Activated T-helper 1 cell treated with Interleukin-2 at 50 U/mL for 16 hours (primary cell): ENCODE data around the gene HLCS.

Experiments used
- DNase-seq: peaks from one replicate; pipeline ENCODE4 v3.0.0-alpha.2; 2020; ENCODE audit warnings: low read depth

HLCS gene

DNA sequence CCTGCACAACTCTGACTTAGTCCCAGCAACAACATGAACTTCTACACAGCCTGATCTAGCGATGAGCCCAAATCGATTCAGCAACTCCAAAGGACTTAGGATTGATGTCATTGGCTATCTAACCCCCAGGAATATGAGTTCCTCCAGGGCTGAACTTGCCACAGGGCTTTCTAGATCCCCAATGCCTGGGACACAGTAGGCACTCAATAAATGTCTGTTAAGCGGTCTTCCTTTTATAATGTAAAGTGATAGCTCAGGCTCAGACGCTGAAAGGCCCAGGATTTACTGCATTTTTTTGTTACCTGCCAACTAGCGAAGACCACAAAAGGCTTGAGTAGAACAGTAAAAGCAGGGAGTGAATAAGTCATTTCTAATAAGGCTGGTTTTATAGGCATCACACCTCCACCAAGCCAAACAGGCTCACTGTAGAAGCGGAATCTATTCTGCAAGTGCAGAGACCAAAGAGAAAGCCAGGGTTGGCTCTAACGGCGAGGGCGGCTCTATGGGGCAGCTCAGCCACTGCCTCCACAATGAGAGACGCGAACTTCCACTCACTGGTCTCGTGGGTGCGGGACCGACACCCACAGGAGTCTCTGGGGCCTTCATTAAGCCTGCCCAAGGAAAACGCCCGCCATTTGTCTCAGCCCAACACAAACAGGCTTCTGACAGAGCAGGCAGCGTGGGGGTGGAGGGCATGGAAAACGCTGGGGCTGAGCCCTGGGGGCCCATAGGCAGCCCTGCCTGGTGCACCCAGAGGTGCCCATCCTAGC is 52.0 kb downstream of the HLCS start:
- no peak for DNase-seq

DNA sequence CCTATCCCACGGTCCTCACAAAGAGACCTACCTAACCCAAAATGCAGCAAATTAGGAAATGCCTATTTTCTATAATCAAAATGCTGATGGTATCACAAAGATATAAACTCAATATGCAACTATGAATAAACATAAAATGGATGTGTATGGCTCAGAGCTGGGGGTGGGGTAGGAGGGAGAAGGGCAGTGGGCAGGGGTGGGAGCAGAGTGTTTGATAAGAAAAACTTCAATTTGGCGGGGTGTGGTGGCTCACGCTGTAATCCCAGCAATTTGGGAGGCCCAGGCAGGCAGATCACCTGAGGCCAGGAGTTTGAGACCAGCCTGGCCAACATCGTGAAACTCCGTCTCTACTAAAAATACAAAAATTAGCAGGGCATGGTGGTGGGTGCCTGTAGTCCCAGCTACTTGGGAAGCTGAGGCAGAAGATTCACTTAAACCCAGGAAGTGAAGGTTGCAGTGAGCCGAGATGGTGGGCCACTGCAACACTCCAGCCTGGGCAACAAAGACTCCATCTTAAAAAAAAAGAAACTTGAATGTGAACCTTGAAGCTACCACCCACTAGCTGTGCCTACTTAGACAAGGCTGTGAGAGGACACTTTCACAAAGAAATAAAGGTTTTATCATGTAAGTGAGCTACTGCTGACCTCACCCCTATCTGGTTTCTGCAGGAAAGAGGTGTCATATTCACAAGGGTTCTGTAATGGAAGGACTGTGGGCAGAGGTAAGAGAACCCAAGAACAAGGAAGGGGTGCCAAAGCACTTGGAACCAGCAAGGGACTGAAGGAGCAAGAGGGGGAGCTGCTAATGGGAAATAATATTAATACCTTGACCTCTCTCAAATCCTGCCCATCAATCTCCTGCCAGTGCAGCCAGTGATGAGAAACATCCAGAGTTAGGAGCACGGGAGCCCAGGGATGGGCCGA is 53.0 kb downstream of the HLCS start:
- no peak for DNase-seq

DNA sequence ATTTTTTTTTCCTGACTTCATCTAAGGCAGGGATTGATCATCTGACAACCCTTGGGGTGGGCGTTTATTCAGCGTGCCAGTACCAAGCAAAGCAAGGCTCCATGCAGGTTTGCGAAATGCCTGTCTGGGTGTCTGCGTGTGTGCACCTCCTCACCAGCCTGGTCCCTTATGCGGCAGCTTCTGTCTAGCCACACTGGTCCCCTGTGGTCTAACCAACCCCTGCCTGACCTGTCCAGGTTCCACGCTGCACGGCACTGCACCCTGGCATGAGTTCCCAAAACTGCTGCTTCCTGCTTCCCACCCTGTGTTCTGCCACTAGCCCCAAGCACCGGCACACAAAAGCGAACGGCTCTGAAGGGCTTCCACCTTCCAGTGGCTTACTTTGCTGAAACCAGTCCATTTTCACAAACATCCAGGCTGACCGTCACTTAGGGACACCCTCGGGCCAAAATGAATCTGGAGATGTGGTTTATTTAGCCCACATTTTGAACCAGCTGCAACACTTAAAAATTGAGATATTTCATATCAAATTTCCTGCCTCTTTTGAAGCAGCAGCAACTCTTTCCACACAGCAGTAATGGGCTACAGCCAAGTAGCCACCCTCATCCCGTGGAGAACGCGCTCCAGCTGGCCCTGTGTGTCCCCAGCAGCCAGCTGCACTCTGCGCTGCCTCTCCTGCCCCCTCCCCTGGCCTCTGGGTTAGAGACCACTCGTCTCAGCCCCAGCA is 55.7 kb downstream of the HLCS start:
- DNase-seq, result no peak

DNA sequence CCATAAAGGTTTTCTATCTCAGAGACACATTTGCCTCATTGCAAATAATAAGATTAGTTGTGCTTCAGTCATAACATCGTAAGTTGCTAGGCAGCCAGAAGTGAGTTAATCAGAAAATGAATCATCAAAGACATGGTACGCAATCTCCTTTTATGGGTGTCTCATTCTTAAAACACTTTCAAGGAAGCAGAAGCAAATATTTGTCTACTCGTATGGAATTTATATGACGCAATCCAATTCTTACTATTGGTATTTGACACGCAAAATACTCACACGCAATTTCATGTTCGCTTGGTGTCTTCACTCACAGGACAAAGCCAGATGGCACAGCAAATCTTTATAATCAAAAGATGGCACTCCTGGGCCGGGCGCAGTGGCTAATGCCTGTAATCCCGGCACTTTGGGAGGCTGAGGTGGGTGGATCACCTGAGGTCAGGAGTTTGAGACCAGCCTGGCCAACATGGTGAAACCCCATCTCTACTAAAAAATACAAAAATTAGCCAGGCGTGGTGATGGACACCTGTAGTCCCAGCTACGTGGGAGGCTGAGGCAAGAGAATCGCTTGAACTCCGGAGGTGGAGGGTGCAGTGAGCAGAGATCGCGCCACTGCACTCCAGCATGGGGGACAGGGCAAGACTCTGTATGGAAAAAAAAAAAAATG is 56.4 kb downstream of the HLCS start:
- DNase-seq, result no peak

DNA sequence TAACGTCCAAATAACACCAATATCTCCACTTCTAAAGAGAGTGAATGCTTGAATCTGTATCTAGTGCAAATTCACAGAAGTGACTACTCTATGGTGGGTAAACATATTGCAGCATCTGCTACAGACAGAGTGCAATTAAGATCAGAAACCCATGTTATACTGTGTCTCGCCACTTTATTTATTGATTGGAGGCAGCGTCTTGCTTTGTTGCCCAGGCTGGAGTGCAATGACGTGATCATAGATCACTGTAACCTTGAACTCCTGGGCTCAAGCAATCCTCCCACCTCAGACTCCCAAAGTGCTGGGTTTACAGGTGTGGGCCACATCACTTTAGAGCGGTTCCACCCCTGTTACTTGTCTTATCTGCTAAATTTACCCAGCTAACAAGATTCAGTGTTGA is 57.0 kb downstream of the HLCS start:
- no peak for DNase-seq

DNA sequence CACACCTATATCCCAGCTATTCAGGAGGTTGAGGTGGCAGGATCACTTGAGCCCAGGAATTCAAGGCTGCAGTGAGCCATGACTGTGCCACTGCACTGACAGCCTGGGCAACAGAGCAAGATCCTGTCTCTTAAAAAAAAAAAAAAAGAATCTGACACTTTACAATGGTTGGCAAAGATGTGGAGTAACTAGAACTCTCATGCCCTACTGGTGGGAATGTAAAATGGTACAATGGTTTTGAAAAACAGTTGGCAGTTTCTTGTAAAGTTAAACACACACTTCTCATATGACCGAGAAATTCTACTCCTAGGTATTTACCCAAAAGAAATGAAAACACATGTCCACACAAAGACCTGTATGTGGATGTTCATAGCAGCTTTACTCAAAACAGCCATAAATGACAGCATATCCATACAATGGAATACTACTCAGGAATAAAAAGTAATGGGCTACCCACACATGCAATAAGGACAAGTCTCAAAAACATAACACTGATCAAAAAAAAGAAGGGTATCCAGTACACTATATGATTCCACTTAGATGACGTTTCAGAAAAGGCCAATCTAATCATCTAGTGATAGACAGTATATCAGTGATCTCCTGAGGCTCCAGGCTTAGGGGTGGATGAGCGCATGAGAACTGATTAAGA is 58.1 kb downstream of the HLCS start:
- no peak for DNase-seq

DNA sequence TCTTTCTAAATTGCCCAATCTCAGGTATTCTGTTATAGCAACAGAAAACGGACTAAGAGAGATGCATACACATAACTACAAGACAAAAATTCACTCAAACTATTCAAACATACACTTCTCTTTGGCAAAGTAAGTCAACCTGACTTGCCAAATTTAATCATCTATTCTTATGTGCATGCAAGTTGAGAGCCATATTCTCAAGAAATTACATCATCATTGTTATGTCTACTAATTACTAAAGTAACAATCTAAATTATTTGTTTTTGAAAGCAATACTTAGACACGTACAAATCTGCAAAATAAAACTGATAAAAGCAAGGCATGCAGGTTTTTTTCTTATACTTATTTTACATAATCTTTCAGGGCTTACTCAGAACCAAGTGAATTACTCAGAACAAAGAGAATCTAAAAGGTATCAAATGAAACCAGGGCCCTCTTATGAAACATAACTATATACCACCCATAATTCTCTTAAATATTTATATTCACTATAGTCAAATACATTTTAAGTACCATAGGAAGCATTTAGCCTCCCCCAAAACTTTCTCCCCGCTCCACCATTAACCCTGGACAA is 62.3 kb downstream of the HLCS start:
- no peak for DNase-seq

DNA sequence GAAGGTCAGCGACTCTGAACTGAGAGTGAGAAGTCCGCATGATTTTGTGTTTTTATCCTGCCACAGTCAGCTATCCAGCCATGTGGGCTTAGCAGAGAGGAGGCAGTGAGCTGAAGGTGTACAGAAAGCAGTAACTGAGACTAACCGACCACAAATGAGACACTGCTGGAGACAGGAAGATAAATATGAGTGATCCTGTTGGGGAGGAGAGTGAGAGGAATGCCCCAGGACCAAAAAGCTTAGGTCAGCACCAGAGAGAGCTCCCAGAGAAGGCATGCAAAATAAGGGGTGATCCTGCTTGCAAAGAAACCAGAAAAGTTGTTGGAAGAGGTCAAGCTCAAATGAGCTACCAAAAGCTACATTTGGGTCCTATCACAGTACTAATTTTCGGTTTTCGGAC is 63.7 kb downstream of the HLCS start:
- no peak for DNase-seq

DNA sequence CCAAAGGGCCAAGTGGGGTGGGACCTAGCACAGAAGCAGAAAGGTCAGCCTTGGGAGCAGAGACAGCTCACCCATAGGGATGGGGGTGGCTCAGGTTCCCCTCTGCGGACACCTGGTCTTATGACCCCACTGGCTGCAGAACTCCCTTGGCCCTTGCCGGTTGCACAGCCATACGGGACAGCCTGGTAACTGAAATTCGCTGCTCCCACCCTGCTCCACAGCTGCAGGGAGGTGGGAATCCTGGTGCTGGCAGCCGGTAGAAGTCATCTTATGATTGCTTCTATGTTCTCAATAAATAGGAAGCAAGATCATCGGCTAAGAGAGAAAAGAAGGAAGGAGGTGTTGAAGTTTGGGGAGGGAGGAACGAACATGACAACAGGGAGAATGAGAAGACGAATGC is 64.1 kb downstream of the HLCS start:
- DNase-seq, result no peak

DNA sequence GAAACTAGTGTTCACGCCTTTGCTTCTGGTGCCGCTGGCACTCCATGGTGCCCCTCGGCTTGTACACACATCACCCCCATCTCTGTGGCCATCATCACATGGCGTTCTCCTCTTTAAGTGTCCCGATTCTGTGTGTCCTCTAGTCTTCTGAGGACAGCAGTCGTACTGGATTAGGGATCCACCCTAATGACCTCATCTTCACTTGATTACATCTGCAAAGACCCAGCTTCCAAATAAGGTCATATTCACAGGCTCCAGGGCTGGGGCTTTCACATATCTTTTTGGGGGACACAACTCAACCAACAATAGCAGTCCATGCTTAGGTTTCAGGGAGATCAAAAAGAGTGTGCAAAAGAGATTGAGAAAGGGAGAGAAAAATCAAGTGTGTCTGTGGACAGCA is 64.9 kb downstream of the HLCS start:
- DNase-seq, result no peak

DNA sequence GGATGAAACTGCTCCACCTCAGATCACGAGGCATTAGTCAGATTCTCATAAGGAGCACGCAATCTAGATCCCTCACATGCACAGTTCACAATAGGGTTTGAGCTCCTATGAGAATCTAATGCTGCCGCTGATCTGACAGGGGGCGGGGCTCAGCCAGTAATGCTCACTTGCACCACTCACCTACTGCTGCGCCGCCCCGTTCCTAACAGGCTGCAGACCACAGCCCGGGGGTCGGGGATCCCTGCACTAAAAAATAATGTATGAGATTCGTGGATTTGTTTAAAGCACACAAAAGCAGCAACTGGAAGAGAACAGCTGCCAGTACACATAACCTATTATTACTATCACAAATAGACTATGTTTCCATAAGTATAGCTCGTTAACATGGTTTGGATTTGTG is 72.9 kb downstream of the HLCS start:
- DNase-seq, result no peak

DNA sequence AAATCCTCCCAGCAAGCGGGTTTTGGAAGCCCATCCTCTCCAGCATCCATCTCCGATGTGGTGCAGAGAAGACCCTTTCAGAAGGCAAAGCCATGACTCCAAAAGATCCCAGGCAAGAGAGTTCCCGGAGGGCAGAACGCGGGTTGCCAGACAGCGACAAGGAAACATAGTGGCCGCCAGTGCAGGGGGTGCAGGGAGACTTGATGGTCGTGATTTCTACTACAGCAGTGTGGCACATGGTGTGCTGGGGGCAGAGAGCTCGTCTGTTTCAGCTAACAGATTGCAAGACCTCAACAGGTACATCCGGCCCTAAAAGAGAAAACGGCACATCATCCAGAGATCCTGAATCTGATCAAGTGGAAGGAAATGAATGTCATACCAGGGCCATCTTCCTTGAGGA is 74.3 kb downstream of the HLCS start:
- DNase-seq, result no peak

DNA sequence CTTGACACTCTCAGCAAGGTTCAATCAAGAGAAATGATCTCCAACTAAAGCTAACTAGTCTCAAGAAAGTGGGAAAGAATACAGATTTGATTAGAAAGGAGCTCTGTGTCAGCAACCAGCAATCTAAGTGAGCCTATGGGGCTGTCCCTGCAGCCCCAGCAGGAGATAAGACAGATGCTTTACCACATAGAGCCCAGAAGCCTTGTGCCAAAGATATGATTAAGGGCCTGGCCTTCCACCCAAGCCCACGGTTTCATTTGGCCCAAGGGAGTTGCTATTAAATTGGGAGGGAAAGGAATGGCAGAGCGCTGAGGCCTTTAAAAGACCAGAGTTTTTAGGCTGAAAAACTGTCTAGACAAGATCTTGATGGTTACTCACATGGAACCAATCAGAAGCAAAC is 74.8 kb downstream of the HLCS start:
- DNase-seq, result no peak

DNA sequence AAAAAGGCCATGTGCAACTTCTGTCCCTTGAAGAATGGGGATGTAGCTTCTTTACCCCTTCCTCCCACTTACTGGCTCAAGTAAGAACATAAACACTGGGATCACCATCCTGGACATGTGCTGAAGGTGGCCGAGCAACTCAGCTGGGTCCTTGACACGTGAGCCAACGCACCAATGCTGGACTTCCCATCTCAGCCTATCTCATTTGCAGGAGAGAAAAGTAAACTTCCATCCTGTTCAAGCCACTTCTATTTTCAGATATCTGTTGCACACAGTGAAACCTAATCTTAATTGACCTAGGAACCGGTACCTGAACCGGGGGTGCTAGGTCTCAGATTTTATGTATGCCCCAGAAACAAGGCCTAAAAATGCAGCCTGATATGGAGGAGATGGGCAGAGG is 75.3 kb downstream of the HLCS start:
- no peak for DNase-seq

DNA sequence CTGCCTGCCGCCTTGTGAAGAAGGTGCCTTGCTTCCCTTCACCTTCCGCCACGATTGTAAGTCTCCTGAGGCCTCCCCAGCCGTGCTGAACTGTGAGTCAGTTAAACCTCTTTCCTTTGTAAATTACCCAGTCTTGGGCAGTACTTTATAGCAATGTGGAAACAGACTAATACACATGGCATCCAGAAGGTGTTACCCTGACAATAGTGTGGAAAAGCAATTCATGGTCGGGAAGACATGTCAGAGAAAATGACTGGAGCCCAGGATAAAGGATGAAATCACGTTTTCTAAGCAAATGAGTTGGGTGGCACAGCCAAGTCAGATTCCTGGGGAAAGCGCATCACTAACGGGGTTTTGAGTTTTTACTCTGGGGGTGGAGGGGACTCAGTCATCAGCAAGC is 76.4 kb downstream of the HLCS start:
- DNase-seq, result no peak

DNA sequence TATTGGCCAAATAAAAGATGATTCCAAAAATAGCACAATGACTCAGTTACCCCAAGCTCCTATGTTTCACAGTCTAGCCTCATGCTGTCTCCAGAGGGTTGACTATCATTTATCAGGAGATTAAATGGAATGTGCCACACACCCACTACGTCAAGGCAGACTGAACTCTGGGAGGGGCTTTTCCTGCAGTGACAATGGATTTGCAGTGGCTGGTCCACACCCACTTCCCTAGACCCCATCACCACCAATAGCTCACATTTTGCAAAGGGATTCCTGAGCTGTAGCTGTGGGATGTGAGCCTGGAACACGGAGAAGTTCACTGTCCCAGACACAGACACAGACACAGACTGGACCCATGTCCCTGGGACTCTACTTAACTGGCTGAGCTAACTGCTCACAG is 77.1 kb downstream of the HLCS start:
- DNase-seq, result no peak

DNA sequence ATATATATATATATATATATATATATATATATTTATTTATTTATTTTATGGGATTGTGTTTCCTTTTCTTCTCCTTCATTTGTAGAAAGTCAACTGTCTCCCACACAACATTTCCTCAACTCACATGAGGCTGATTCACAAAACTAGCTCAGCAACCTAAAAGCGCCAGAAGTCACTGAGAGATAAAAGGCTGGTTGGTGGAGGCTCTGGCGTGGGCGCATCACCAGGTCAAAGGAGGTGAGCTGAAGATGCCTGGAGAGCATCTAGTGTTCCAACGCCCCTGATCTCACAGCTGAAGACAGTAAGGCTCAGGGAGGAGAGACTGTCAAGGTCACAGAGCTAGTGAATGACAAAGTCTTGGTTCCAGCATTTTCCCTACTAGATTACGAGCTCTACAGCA is 78.0 kb downstream of the HLCS start:
- no peak for DNase-seq

DNA sequence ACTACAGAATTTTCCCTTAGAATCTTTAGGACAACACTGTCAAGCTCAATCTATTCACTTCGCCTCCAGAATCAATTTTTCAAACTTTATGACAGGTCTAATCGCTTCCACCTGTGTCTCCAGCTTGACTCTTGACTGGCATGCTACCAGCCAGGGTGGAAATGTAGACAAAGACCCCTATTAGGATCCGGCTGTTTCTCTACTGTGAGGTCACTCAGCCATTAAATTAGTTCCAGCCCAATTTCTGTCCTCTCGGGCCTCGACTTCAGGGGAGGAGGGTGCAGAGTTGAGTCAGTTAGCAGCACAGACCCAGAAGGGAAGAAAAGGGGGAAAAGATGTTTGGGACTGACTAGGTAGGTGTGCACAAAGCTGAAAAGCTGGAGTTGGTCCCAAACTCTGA is 78.5 kb downstream of the HLCS start:
- DNase-seq, result no peak

DNA sequence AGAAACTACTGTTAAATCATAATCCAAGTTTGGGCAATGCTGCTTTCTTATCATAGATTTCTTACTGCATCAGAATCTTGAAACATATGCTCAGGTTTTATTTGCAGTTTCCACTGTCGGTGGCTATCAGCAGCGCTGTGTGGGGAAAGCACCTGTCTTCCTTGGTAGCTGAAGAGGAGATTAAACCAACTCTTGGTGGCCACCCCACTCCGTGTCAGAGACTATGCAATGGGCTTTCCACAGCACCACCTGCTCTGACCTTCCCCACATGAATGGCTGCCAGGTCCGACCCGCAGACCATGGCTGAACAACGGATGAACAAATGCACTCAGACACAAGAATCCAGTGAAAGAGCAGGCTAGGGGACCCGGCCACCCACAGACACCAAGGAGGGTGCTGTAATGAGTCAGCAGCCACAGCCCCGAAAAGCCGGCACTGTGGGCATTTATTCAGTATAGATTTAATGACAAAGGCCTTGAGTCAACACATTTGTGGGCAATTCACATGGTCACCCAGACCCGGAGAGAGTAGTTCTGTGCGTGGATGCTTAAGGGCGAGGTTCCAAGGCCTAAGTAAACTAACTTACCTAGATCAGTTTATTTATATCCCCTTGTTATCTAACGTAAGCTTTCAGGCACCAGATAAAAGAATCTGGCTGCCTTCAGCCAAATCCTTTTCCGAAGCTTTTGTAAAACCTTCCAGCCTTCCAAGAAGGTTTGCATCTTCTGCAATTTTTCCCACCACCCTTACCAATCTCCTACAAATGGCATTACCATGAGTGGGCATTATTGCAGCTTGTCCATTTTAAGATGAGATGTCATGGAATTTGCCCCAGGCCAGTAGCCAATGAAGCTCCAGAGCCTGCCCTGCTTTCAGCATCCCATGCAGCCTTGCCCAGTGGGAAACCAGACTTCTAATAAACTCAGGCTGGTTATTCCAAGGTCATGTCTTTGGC is 82.7 kb downstream of the HLCS start:
- DNase-seq, result no peak

DNA sequence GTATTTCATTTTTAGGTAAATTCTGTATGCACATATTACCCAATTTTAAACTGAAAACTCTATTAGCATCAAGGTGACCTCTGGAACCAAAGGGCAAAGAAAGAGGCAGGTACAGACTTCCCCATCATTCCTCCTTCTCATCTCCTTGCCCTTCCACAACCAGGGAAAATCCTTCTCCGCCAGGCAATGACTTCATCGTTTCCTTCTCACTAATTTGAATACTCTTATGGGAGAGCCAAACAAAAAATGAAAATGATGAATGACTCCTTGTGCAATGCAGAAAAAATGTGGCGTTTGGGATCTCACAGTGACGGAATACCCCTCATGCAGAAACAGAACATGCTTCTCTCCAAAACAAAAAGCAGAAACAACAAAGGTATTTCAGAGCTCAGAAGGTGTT is 83.7 kb downstream of the HLCS start:
- no peak for DNase-seq
